Measurements from ENCODE around the gene LONRF2. TPM values are rescaled to one million over a fixed set of nuclear protein-coding genes. Genes with fewer than 3 reads are reported as not detected.

The LONRF2 gene
- total RNA-seq, result under 1 TPM in 1 of 2 experiments, not detected in 1; 0.03 TPM

GRCh38 chr2:100321866-100322820, at the start of gene LONRF2:
Gene LONRF2, minus strand, starts transcription at chr2:100322501. Its CDS starts 408 bp downstream, at chr2:100322093.

Other genes starting within 250 kb of the LONRF2 start
- 10 to 100 TPM; 12.2 to 12.9 TPM for gene AFF3, start 179.9 kb downstream of the LONRF2 start, total RNA-seq
- gene CHST10, start 95.2 kb upstream of the LONRF2 start, total RNA-seq, result 1 to 10 TPM; 2.8 to 3.3 TPM
- not detected for gene NMS, start 148.0 kb upstream of the LONRF2 start, total RNA-seq
- 10 to 100 TPM; 36.4 to 39.7 TPM for gene PDCL3, start 240.5 kb upstream of the LONRF2 start, total RNA-seq

Measured in activated naive CD4-positive, alpha-beta T cell treated with anti-CD3 and anti-CD28 coated beads, Interleukin-2, amount 10 ng/mL, durations not matched to agents 5 hours and 36 hours (primary cell).